ENCODE measurements around the gene SV2A.

- TF ChIP-seq, protein P1, sequence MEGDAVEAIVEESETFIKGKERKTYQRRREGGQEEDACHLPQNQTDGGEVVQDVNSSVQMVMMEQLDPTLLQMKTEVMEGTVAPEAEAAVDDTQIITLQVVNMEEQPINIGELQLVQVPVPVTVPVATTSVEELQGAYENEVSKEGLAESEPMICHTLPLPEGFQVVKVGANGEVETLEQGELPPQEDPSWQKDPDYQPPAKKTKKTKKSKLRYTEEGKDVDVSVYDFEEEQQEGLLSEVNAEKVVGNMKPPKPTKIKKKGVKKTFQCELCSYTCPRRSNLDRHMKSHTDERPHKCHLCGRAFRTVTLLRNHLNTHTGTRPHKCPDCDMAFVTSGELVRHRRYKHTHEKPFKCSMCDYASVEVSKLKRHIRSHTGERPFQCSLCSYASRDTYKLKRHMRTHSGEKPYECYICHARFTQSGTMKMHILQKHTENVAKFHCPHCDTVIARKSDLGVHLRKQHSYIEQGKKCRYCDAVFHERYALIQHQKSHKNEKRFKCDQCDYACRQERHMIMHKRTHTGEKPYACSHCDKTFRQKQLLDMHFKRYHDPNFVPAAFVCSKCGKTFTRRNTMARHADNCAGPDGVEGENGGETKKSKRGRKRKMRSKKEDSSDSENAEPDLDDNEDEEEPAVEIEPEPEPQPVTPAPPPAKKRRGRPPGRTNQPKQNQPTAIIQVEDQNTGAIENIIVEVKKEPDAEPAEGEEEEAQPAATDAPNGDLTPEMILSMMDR (IDR thresholded peaks at IDR 0.05; ENCODE audit: insufficient read depth, low read length) = no peak
- no peak for TF ChIP-seq GABPA (IDR thresholded peaks at IDR 0.05; ENCODE audit: low read depth)
- no peak for TF ChIP-seq POLR2AphosphoS5 (IDR thresholded peaks at IDR 0.05; ENCODE audit: low read depth)
- no peak for TF ChIP-seq SPI1 (IDR thresholded peaks at IDR 0.05; ENCODE audit: borderline replicate concordance, low read depth)
- TF ChIP-seq REST (IDR thresholded peaks at IDR 0.05; ENCODE audit: insufficient replicate concordance, low read depth) = no peak
Observed at GRCh38 chr1:149923626-149924025, 6.0 kb upstream of the SV2A start.

All from HL-60 (cell line).